Astrocyte of the hippocampus (primary cell): Measurements from ENCODE around the gene ARHGAP22.

Source experiments
- DNase-seq: peaks from one replicate; pipeline ENCODE4 v3.0.0; 2011; ENCODE audit warnings: low read depth, low spot score

The ARHGAP22 gene

GRCh38 chr10:48533540-48533939 lies 71.3 kb downstream of the ARHGAP22 start:
- DNase-seq: no peak

GRCh38 chr10:48531486-48531885 lies 73.4 kb downstream of the ARHGAP22 start:
- peak; percentile 65 for DNase-seq

- DNase-seq: no peak
Measured at GRCh38 chr10:48529331-48529730, 75.5 kb downstream of the ARHGAP22 start.

- DNase-seq: no peak
Measured at GRCh38 chr10:48527756-48528155, 77.1 kb downstream of the ARHGAP22 start.

DNA sequence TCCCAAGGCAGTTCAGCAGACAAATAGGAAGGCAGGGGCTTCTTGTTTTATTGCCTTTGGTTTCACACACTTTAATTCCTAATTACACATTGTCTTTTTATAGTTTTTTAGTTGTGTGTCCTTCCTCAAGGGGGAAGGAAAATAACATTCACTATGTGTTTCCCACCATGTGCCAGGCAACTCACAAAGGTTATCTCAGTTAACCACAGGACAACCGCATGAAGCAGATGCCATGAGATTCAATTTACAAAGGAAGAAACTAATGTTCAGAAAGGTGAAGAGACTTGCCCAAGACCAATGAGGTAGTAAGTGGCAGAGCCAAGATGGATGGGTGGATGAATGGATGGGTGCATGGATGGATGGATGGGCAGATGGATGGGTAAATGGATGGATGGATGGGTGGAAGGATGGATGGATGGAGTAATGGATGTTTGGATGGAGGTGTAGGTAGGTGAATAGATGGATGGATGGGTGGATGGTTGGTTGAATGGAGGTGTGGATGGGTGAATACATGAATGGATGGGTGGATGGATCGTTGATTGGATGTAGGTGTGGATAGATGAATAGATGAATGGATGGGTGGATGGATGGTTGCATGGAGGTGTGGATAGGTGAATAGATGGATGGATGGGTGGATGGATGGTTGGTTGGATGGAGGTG lies 77.9 kb downstream of the ARHGAP22 start:
- DNase-seq: peak; percentile 35

DNA sequence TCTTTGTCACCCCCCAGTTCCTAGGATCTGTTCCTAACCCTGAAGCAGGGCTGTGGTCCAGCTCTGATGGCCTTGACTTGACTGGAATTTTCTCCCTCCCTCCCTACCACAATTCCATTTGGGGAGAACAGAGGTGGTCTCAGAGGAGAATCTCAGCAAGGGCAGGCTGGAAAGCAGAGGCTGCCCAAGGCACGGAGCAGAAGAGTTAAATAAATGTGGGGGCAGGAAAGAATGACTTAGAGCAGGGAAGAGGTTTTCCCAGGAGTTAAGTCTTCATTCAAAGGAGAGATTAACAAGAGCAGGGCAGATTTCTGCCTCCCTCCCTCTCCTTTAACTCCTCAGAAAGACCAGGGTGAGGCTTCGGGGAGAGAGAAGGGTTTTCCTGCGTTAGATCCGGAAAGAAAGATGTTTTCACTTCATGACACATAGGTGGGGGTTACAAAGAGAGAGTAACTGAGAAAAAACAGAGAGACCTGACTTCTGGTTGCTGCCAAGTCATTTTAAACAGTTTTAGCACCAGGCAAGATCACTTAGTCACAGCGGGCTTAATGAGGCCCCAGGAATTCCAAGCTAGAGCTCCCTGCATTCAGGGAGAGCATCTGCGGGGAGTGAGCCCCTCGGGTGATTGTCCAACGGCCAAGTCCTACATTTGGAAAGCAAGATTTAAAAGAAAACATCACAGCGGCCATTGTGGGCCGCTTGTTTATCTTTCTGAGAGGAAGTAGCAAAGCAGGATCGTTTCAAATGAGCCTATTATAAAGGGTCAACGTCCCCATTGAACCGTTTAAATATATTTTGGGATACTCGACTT lies 78.7 kb downstream of the ARHGAP22 start:
- peak; percentile 91 for DNase-seq

- no peak for DNase-seq
Measured at GRCh38 chr10:48525113-48525512, 79.8 kb downstream of the ARHGAP22 start.

DNA sequence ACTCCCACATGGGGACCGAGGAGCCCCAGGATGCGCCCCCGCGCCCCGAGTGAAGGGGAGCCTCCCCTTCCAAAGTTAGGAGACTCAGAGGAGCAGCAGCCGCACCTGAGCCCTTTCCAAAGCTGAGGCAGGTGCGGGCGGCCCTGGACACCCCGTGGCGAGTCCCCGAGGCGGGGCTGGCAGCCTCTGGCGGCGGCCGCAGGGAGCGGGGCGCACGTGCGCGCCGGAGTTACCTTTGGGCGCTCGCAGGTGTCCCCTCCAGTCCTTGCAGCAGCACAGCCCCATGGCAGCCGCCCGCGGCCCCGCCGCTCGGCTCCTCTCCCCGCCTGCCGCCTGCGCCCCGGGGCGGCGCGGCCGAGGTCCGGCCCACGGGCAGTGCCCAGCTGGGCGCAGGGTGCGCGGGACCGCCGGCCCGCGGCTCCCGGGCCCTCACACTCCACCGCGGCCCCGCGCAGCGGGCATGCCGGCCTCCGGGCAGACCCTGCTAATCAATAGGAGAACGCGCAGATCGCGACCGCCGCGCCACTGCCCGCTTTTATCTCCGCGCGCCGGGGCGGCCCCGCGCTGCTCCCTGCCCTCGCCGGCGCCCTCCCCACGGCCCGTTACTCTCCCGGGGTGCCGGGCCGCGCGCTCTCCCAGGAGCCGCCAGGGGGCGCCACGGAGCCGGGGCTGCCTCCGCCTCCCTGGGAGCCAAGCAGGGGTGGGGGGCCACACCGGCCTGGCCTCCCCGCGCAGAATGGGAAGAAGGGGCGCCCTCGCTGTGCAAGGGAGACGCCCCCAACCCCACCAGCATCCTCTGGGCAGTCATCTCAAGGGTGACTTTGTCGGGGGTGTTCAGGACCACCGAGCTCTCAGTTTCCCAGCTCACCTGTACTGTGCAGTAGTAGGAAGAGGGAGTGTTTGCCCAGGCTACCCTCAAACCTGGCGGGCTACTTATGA lies 80.8 kb downstream of the ARHGAP22 start:
- peak; percentile 64 for DNase-seq

- peak; percentile 98 for DNase-seq
Measured at GRCh38 chr10:48523212-48523819, 81.6 kb downstream of the ARHGAP22 start.

DNA sequence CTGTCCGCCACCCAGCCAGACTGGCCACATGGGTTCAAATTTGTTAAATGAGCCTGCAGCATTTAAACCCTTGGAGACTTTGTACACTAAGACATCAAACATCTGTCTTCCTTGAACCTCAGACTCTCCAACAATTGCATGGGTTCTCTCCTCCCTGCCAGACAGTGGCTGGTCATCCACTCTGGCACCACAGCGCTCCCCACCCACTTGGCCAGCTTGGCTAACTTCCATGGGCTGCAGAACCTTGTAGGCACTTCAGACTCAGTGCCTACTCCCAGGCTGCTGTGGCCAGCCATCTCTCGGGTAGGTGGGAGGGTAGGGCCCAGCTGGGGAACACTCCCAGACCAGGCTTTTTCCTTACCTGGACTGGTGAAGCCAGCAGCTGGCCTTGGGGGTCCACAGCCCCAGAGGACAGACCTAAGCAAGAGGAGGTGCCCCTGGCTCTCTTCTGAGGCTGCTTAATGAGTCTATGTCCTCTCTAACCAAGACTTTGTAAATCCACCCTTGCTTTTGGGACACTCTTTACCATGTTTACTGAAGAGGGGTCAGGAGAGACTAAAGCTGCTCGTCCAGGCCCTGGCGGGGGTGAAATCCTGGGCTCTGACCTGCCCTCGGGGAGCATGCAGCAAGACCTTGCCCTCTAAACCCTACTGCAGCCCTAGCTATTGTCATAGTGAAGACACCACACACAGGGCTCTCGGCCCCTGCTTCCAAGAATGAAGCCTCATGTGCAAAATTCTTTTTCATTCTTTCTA lies 82.7 kb downstream of the ARHGAP22 start:
- no peak for DNase-seq

- DNase-seq: no peak
Measured at GRCh38 chr10:48520594-48520993, 84.3 kb downstream of the ARHGAP22 start.

DNA sequence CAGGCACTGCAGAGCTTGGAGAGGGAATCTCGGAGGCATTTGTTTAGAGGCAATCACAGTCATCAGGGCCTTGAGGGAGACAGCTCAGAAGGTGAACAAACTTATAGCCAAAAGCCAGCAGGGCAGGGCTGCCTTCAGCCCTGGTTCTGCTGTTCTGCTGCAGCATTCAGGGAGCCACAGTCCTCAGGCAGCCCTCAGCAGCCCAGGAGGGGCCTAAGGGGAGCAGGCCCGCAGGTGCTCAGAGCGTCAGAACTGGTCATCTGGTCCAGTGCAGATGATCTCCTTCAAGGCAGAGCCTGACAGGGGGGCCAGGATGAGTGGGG lies 84.7 kb downstream of the ARHGAP22 start:
- DNase-seq: no peak

DNA sequence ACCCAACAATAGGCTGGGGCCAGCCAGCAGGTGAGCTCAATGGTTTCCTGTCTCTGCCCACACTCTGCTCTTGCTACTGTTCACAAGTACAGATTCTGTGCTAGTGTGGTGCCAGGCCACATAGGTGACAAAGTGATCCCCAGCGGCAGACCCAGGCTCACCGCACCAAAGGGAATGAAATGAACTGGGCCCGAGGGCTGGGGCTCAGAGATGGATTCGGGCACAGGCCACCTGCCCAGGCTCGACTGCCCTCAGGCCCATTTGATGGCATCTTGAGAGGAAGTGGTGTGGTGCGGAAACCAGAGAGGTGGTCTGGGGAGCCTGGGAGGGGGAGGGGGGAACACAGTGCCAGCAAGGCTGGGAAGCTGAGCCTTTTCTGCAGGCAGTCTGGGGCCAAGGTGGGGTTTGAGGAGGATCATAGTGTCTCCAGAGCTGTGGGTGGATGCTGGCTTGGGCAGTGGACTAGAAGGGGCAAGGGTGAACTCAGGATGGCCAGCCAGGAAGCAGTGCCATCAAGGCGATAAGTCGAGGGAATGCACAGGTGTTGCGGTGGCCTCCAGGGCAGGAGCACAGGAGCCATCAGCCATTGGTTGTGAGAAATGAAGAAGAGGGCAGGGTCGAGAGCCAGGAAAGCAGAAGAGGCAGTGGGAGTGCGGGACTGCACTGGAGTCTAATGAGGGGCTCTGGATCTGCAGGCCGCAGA lies 85.2 kb downstream of the ARHGAP22 start:
- no peak for DNase-seq

DNA sequence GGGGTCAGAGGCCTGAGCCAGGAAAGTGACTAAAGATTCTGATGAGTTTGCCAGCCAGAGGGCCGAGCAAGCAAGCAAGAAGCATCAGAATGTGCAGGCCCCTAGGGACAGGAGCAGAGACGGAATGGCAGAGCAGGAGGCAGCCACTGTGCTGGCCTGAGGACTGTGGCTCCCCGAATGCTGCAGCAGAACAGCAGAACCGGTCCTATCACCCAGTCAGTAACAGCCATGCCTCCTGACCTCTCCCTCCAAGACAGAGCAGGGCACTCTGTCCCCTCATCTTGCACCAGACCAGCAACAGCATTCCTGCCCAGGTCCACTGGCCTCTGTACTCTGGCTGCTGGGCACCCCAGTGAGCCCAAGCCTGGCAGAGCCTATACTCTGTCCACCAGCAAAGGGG lies 85.9 kb downstream of the ARHGAP22 start:
- no peak for DNase-seq

- no peak for DNase-seq
Measured at GRCh38 chr10:48517911-48518811, 86.7 kb downstream of the ARHGAP22 start.

DNA sequence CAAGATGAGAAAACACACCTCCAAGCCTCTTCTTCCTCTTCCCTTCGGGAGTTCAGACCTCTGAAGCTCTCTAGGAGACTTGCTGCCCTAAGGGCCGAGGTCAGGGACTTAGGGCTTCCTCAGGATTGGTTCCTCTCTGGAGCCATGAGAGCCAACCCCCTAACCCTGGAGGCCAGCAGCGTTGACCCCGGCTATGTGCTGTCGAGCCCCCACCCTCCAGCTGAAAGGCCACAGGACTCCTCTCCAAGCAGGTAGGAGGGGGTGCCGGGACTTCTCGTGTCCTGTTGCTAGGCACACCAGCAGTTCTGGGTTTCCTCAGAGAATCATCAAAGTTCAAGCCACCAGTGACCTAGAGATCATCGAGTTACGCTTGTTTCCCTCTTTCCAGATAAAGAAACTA lies 87.4 kb downstream of the ARHGAP22 start:
- no peak for DNase-seq

DNA sequence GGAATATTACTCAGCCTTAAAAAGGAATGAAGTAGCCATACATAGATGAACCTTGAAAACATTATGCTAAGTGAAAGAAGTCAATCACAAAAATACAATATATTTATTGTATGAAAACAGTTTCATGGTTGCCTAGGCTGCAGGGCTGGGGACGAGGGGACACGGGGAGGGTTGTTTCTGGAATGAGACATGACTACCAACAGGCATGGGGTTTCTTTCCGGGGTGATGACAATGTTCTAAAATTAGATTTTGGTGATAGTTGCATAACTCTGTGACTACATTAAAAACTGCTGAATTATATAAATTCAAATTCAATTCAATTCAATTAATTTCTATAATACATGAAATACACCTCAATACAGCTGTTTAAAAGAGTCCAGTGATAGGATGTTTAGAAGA lies 88.0 kb downstream of the ARHGAP22 start:
- no peak for DNase-seq

DNA sequence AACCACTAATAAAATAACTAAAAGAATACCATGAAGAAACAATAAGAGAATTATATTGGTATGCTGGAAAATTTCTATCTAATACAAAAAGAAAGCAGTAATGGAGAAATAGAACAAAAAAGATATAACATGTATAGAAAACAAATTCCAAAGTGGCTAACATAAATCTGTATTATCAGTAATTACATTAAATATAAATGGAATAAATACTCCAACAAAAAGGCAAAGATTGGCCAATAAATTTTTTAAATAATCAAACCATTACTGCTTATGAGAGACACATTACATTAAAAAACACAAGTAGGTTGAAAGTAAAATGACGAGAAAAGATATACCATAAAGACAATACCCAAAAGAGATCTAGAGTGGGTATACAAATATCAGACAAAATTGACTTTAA lies 90.0 kb downstream of the ARHGAP22 start:
- DNase-seq: no peak

DNA sequence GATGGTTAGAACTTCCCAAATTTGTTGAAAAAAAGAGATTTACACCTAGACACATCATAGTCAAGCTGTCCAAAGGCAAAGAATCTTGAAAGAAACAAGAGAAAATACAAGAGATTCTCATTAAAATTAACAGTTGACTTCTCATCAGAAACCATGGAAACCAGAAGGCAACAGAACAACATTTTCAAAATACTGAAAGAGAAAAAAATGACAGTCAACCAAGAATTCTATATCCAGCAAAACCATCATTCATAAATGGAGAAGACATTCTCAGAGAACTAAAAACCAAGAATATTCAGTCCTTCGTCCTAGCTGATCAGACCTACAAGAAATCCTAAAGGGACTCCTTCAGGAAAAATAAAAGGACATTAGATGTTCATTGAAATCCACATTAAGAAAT lies 90.6 kb downstream of the ARHGAP22 start:
- DNase-seq: no peak
